Left colon (tissue), 2 donors: ENCODE data around the gene SDE2. TPM values are rescaled to one million over a fixed set of nuclear protein-coding genes. Genes with fewer than 3 reads are reported as not detected.
"Not testable (repeated sequence)": the region's sequence is repeated elsewhere in the genome, so short reads cannot be mapped to it uniquely, and the experiment has no call there.

ENCODE experiments used
- ATAC-seq: fragments of 200-7000 bp; cut with Tn5 transposase; one replicate; pipeline ENCODE4 v1.9.1; 2020; ENCODE audit warnings: mild to moderate bottlenecking, moderate library complexity
- DNase-seq, 2 donors: peaks; one replicate each; pipeline ENCODE4 v3.0.0-alpha.2; 2020
- intact Hi-C, 2 donors: fragments of 100-400 bp; cut with DNase I in 1 of 2; cut with micrococcal nuclease in 1 of 2; formaldehyde crosslinking; loops; one replicate each; pipeline versions ENCODE4 v1.11.2 to v1.14.0; 2022; cut with DNase I, micrococcal nuclease
- total RNA-seq, 2 donors: library from RNA; stranded (reverse); fragmentation: NEBNext Ultra II Directional; extraction: Animal tissue kit (Norgen Biotek cat#: 25700); gene quantifications; one replicate each; pipeline ENCODE4 v1.2.1, GENCODE V29; 2021
- donor health status: DM: no; HTN: no; CAD: no.
- donor health status: DM: yes; HTN: yes; CAD: no.

SDE2 gene
- total RNA-seq, 2 donors from 2014 or later: 16.2 to 16.4 TPM

GRCh38 chr1:226009650-226010044 lies 10.5 kb upstream of the SDE2 start:
- DNase-seq (no peak), ATAC-seq (no peak)
- intact Hi-C loops: no loop called here

GRCh38 chr1:226007126-226007892 lies 8.2 kb upstream of the SDE2 start:
- DNase-seq, ATAC-seq, intact Hi-C loops: not testable (repeated sequence)

GRCh38 chr1:226006686-226007085 lies 7.5 kb upstream of the SDE2 start:
- intact Hi-C loops: no loop called here
- no peak for ATAC-seq
- no peak for DNase-seq

GRCh38 chr1:226004396-226004795 lies 5.3 kb upstream of the SDE2 start:
- ATAC-seq (no peak), DNase-seq (no peak)
- intact Hi-C loops: no loop called here

GRCh38 chr1:226003502-226004170 lies 4.5 kb upstream of the SDE2 start:
- intact Hi-C loops: no loop called here
- DNase-seq: no peak
- ATAC-seq: no peak

GRCh38 chr1:226002667-226003501 lies 3.7 kb upstream of the SDE2 start:
- DNase-seq (peak; percentile 64 to 73), ATAC-seq (peak; percentile 23)
- intact Hi-C loops: no loop called here

- ATAC-seq (no peak), DNase-seq (peak; percentile 53 to 70)
- intact Hi-C loops: no loop called here
These were observed 3.0 kb upstream of the SDE2 start for GRCh38 chr1:226001963-226002666.

GRCh38 chr1:226001088-226001487 lies 1.9 kb upstream of the SDE2 start:
- ATAC-seq (no peak), DNase-seq (no peak)
- intact Hi-C loops: no loop called here

GRCh38 chr1:226000493-226001081 lies 1.4 kb upstream of the SDE2 start:
- DNase-seq: peak in 1 of 2 donors; percentile 28
- intact Hi-C loops, ATAC-seq: not testable (repeated sequence)

GRCh38 chr1:225999912-226000337 lies 782 bp upstream of the SDE2 start:
- DNase-seq (no peak), ATAC-seq (no peak)
- intact Hi-C loops: no loop called here

- intact Hi-C loops: no loop called here
- DNase-seq (no peak), ATAC-seq (peak; percentile 25)
These were observed 450 bp downstream of the SDE2 start for GRCh38 chr1:225998560-225999226.

GRCh38 chr1:225996946-225997545 lies 2.1 kb downstream of the SDE2 start:
- ATAC-seq (no peak), DNase-seq (no peak)
- intact Hi-C loops: no loop called here

GRCh38 chr1:225995919-225996864 lies 3.0 kb downstream of the SDE2 start:
- intact Hi-C loops: no loop called here
- ATAC-seq (no peak), DNase-seq (no peak)

GRCh38 chr1:225990705-225991464 lies 8.3 kb downstream of the SDE2 start:
- no peak for DNase-seq
- intact Hi-C loops: no loop called here
- ATAC-seq: no peak

GRCh38 chr1:225987491-225988316 lies 11.4 kb downstream of the SDE2 start:
- peak; percentile 48 for ATAC-seq
- no peak for DNase-seq
- intact Hi-C loops: no loop called here
